ENCODE measurements around the gene ERBB4.

- TF ChIP-seq POLR2A (IDR thresholded peaks at IDR 0.05), result no peak
- TF ChIP-seq, protein P1, sequence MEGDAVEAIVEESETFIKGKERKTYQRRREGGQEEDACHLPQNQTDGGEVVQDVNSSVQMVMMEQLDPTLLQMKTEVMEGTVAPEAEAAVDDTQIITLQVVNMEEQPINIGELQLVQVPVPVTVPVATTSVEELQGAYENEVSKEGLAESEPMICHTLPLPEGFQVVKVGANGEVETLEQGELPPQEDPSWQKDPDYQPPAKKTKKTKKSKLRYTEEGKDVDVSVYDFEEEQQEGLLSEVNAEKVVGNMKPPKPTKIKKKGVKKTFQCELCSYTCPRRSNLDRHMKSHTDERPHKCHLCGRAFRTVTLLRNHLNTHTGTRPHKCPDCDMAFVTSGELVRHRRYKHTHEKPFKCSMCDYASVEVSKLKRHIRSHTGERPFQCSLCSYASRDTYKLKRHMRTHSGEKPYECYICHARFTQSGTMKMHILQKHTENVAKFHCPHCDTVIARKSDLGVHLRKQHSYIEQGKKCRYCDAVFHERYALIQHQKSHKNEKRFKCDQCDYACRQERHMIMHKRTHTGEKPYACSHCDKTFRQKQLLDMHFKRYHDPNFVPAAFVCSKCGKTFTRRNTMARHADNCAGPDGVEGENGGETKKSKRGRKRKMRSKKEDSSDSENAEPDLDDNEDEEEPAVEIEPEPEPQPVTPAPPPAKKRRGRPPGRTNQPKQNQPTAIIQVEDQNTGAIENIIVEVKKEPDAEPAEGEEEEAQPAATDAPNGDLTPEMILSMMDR (IDR thresholded peaks at IDR 0.05), result no peak
These were observed 330.1 kb downstream of the ERBB4 start for GRCh38 chr2:212208467-212208866.

All from esophagus squamous epithelium (tissue), 4 donors.